ENCODE data around the gene NINJ2.

Gene NINJ2

DNA sequence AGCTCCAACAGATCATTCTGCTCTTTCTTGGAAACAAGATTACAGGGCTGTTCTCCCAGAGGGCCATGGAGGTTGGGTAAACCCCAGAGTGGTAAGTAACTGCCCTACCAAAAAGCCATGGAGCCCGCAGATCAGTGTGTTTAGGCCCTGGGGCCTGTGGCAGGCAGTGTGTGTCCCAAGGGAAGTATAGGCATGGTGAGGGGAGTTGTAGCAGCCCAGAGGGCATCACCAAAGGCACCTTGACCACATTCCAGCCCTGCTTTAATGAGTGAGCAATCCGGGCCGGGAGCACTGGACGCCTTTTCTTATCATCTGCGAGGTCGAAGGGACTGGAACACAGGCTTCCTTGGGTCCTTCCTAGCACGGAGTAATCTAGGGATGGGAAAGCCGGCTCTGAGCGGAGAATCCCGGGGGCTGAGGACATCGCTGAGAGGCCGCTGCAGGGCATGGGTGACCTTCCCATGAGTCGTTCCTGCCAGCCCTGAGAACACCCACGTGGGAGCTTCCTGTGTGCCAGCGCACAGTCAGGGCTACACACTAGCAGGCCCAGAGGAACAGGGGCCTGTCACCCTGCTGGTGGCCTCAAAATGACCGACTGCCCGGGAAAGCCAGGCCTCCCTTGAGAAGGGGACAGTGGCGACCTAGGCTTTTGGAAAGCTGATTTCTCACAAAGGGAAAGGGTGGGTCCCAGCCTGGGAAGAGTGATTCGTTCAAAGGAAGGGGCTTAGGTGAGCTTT lies 91.3 kb downstream of the NINJ2 start:
- DNase-seq (ENCODE audit: low read depth in 1 of 2, low spot score in 1 of 2), result no peak

DNA sequence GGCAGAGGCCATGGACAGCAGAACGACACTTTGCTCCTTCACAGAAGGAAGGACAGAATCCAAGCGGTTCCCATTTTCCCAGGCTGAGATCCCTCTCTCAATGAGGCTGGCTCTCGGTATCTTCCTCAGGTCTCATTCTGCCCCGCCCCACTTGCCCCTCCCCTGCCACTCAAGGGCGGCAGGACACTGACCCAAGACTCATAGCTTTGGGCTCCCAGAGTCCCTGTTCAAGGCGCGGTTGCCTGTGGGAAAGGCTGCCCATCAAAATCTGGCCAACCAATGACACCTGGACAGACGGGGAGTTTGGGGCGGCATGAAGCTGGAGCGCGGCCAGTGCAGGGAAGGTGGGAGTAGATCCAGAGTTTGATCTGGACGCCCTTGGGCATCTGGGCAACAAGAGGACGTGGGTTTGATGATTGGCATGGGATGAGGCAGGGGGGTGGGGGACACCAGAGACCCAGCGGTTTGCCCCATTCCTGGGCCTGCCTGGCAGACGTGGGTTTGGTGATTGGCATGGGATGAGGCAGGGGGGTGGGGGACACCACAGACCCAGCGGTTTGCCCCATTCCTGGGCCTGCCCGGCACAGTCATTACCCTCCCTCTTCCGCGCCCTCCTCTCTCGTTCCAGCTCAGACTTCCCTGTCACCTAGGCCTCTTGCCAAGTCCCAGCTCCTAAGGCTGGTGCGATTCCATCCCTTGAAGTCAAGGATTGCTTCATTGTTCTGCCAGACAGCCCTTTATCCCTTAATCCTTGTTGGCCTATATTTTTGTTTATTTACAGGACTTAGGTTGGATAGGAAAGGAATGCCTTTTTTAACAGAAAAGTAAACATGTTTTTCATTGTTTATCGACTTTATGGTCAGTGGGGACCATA lies 92.1 kb downstream of the NINJ2 start:
- no peak for DNase-seq (ENCODE audit: low read depth in 1 of 2, low spot score in 1 of 2)

DNA sequence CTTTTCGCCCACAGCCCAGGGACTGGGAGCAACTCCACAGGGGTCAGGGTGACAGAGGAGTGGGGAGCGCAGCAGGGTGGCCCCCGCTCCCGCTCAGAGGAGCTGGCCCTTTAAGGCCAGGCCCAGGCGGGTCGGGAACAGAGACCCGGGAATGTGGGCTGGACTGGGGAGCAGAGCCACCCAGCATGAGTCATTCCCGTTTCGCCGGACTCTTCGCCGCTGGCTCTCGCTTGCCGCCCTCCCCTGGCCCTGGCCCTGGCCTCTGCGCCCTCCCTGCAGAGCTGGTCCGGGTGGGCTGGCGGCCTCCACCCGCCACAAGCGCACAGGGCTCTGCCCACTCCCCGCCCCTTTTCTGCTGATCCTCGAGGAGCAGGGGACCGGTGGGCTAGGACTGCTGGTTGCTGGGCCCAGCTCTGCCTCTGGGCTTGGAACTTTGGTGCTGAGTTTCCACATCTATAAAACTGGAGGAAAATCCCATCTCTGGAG lies 92.8 kb downstream of the NINJ2 start:
- DNase-seq (ENCODE audit: low read depth in 1 of 2, low spot score in 1 of 2), result no peak

DNA sequence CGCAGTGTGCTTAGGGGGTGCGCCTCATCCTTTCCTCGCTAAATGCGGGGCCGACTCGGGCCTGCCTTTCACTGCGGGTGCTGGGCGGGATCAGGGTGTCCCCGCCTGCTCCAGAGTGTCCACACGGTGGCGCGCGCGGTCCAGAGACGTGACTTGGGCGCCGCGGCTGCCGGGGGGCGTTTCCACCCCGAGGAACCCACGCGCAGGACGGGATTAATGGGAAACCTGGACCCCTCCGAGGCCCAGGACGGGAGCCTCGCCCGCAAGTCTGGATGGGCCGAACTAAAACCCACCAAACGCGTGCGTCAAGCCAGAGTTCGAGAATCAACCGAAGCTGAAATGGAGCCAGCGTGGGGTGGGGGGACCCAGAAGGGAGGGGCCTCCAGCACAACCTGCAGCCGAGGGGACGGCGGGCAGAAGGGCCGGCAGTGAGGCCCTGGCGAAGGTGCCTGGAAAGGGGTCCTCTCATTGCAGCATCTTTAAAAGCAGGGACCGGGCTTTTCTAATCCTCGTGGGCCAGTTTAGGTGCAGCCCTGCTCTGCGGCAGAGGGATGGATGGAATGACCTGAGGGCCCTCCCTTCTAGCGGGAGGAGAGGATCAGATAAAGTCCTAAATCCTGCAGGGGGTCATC lies 93.3 kb downstream of the NINJ2 start:
- DNase-seq (ENCODE audit: low read depth in 1 of 2, low spot score in 1 of 2), result peak; percentile 76 to 80

DNA sequence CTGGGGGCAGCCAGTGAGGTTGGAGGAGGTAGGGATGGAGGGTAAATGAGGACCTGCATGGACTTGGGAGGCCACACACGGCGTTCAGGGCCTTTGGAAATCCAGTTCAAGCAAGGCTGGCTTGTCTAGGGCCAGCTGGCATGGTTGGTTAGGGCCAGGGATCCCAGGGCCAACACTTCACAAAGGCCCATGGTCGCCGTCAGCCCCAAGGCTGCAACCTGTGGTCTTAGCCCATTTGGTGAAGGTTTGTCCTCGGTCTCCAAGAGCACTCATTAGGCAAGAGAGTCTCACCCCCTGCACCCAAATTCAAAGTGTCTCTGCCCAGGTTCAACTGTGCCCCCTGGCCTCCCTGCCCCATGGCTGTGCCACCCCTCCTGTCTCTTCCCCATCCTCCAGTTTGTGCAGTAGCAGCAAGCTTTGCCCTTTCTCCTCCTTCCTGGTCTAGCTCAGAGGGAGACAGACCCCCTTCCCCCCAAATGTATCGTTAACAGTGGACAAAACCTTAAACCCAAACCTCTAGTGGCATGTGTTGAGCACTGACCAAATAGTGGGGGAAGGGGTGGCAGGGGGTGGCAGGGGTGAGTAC lies 94.1 kb downstream of the NINJ2 start:
- no peak for DNase-seq (ENCODE audit: low read depth in 1 of 2, low spot score in 1 of 2)

DNA sequence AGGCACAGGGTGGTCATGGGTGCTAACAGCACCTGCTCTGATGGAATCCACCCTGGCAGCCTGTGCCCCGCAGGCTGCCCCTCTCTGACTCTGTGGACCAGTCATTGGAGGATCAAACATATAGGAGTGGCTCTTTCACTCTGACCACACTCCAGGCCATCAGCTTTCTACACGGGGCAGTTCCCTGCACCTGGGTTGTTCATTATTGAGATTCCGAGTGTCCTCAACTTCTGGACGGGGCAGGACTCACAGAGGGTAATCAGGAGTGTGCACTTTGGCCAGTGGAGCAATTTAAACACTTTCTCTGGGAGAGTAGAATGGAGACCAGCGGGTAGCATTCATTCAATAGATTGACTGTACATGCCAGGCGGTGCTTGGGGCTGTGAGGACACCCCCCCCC lies 94.8 kb downstream of the NINJ2 start:
- DNase-seq (ENCODE audit: low read depth in 1 of 2, low spot score in 1 of 2), result no peak

DNA sequence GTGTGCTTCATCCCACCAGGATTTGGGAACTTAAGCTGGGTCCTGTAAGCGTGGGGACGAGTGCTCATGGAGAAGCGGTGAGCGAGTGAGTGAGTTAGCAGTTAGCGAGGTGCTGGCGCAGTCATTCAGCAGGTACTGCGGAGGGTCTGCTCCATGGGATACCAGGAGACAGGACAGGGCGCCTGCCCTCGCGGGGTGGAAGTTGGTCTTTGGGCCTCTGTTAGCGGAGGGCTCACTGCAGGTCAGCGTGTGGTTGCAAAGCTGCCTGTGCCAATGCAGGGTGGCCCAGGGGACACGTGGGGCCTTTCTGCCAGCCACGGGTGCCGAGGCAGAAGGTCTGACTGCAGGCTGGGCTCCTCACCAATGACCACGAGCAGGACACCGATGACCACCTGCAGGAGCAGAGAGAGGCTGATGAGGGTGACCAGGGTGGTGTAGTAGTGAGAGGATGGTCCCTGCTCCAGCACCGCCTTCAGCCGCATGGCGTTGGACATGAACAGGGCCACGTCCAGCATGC lies 97.6 kb downstream of the NINJ2 start:
- DNase-seq (ENCODE audit: low read depth in 1 of 2, low spot score in 1 of 2), result no peak

DNA sequence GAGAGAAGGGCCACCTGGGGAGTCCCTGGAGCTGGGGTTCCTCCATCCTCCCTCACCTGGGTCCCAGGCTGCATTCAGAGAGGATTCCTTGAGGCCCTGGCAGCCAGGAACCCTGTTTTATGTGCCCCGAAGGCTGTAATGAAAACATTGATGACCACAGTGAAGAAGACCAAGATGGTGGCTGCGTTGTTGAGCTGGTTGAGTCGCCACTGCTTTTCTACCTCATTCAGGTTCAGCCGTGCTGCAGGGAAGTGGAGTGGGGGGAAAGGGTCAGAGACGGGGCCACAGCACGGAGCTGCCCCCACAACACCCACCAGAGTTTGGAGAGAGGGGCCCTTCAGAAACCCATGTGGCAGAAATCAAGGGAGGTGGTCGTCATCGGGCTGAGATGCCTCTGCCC lies 98.1 kb downstream of the NINJ2 start:
- no peak for DNase-seq (ENCODE audit: low read depth in 1 of 2, low spot score in 1 of 2)

DNA sequence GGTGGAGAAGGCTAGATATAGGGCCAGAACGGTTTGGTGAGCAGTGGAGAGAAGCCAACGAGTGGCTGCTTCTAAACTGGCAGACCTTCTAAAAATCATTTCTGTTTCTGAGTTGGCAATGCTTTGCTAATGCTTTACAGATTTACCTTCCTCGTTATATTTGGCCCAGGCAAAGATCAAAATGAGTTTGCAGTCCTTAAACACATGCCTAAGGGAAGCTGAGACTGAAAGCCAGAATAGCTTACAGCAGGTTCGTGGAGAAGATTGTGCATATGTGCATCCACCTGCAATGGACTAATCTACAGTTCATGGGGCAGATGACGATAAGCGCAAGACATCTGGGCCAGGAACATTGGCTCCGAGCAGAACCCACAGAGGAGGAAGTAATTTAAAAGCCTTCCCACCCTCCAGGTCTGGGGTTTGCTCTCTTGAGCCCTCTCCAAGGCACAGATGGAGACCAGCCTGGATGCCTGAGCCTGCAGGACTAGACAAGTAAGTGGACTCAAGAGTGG lies 99.4 kb downstream of the NINJ2 start:
- no peak for DNase-seq (ENCODE audit: low read depth in 1 of 2, low spot score in 1 of 2)

DNA sequence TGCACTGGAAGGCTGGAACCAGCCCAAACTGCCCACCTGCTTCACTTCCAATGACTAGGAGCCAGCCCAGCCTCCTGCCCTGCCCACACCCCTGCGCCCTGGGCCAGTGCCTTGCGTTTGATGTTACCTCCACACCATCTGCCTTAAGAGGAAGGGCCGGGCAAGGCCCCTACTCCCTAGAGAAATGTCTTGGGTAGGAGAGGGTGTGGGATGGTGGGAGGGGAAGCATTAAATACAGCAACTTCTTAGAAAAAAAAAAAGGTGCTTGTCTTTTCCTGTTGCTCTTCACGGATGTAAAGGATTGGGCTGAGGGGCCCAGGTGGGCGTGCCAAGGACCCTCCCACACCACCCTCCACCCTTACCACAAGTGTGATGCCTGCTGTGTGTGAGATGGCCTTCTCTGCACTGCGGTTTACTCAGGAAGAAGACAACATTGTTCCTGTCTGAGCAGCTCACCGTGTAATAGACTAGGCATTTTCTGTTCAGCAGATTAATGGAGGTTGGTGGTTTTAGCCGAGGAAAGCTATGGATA lies 99.9 kb downstream of the NINJ2 start:
- DNase-seq (ENCODE audit: low read depth in 1 of 2, low spot score in 1 of 2), result peak in 1 of 2 donors; percentile 33

DNA sequence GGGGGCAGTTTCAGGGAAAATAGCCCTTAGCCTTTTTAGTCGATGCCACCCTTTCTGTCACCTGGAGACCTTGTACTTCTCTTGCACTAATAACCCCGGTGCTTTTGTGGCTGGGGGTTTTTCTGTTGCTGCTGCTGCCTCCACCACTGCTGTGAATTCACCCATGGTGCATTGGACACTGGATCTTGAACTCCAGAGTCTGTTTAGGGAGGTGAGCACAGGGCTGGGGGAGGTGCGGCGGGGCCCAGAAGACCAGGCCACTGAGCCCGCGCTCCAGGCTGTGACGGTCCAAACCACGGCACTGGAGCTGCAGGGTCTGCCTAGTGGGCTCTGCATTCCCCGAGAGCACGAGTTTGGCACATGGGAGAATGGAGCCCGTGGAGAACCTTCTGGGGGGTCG lies 100.6 kb downstream of the NINJ2 start:
- no peak for DNase-seq (ENCODE audit: low read depth in 1 of 2, low spot score in 1 of 2)

DNA sequence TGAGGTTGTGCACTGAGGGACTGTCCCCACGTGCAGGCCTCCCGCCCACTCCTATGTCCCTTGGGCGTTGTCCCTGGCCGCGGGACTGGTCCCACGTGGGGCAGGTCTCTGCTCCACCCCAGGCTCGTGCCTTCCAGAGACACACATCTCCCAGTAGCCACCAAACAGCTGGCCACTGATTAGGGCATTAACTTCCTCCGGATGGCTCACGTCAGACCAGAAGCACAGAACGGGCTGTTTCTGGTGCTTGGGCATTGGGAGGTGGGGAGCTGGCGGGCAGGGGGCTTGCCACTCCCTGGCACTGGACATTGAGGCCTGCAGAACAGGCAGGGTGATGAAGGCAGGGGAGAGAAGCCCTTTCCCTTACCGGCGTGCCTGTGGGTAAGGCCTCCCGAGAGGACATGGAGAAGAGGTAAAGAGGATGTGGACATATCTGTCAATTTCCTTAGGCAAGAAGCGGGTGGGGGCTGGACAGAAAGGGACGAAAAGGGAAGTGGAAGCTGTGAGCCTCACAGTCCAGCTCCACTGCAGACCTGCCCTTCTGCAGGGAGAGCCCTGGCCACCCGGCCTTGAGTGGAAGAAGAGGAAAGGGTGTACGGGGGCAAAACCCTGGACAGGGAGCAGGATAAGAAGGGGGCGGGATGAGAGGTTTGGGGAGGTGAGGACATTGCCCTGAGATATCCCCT lies 101.2 kb downstream of the NINJ2 start:
- no peak for DNase-seq (ENCODE audit: low read depth in 1 of 2, low spot score in 1 of 2)

DNA sequence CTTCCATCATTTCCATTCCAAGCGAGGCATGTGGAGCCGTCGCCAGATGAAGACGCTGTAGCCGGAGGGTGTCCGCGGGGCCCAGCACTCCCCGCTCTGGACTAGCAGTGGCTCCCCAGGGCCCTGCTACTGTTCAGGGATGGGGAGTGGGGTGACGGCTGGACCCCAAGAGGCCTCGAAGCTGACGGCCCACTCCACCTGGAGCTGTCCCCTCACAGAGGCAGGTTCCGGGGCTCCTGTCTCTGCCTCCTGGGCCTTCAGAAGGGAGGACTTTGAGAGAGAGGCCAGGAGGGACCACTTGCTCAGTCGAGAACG lies 101.9 kb downstream of the NINJ2 start:
- DNase-seq (ENCODE audit: low read depth in 1 of 2, low spot score in 1 of 2), result no peak

DNA sequence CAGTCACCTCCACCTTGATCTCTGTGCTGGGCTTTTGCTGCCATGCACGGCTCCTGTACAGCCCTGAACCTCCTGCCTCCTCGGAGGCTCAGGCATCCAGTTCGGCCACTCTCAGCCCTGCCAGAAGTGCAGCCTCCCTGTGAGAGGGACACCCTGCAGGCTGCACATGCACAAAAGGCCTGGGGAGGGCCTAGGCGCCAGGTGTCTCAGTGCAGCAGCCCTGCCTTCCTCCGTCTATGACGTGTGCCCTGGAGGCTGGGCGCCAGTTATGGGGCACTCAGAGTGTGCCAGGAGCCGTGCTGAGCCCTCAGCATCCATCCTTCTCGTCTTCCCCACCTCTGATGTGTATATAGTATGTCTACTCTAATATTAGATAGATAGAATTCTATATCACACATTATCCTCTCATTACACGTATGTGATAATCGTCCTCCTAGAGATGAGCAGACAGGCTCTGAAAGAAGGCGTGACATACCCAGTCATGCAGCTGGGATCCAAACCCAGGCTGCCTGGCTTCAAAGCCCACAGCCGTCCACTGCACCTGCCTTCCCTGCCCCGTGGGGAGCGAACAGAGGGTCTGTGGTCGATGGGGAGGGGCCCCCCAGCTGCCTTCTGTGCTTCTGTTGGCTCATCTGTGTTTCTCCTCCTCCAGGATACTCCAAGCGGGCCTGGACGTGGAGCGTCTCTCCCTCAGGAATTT lies 102.4 kb downstream of the NINJ2 start:
- no peak for DNase-seq (ENCODE audit: low read depth in 1 of 2, low spot score in 1 of 2)

DNA sequence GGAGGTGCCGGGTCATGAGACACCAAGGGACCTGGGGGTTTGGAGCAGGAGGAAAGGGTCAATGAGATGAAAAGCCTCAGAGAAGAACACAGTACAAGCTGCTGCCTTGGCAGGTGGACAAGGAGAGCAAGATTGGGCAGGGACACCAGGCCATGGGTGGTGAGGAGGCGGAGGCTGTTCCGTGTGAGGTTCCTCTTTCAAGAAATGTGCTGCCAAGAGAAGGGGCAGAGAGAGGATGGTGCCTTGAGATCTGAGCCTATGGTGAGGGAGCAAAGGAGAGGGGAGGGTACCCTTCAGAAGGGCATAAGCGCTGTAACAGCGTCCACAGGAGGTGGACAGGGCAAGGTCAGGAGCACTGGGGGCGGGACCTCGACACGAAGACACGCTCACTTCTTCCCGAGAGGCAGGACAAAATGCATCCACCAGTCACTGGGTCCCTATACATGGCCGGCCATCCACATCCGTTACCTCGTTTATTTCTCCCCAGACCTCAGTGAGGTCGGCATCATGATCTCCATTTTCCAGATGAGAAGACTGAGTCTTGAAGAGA lies 103.3 kb downstream of the NINJ2 start:
- DNase-seq (ENCODE audit: low read depth in 1 of 2, low spot score in 1 of 2), result no peak

DNA sequence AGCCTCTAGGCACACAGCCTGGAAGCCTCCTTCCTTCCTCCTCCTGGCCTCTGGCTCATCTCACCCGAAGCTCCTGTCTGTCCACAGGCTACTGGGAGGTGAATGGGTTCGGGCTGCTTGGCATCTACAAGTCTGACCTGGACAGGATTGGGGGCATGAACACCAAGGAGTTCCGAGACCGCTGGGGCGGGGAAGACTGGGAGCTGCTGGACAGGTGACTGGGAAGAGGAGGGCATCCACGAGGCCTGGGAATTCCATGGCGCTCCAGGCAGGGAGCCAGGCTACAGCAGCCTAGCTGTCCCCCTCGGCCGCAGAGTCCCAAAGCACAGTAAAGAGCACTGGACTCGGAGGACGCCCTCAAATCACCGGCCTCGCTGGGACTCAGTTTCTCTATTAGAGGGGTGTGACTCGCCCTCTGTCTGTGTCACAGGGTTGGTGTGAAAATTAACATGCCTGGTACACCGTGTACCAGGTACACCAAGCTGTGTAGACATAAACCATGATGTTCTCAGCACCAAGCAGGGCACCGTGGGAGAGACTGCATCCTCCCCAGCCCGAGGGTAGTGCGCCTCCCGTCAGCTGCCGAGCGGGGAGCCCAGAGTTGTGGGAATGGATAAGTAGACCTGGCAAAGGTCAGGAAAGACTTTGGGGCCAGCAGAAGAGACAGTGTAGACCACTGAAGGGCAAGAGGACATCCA lies 103.9 kb downstream of the NINJ2 start:
- no peak for DNase-seq (ENCODE audit: low read depth in 1 of 2, low spot score in 1 of 2)

DNA sequence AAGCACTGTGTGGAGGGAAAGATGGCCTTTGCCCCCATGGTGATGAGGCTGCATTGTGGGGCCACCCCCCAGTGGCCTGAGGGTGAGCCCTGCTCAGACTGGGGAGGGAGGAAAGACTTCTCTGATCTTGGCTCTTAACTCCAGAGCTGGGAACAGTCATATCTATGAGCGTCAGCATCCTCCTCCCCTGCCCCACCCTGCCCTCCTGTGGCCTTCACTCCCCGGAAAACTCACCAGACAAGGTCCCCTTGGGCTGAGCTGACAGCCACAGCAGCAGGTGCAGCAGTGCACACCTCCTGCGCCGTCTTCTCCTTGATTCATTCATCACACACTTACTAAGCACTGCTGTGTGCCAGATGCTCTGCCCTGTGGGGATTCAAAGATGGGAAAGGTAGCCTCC lies 104.7 kb downstream of the NINJ2 start:
- no peak for DNase-seq (ENCODE audit: low read depth in 1 of 2, low spot score in 1 of 2)

DNA sequence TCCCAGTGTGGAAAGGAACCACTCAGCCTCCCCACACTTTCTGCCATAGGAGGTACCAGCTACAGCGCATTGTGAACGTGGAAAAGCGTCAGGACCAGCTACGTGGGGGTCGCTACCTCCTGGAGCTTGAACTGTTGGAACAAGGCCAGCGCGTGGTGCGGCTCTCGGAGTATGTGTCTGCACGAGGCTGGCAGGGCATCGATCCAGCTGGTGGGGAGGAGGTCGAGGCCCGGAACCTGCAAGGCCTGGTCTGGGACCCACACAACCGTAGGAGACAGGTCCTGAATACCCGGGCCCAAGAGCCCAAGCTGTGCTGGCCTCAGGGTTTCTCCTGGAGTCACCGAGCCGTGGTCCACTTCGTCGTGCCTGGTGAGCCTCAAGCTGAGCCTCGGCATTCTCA lies 106.7 kb downstream of the NINJ2 start:
- DNase-seq (ENCODE audit: low read depth in 1 of 2, low spot score in 1 of 2), result no peak

DNA sequence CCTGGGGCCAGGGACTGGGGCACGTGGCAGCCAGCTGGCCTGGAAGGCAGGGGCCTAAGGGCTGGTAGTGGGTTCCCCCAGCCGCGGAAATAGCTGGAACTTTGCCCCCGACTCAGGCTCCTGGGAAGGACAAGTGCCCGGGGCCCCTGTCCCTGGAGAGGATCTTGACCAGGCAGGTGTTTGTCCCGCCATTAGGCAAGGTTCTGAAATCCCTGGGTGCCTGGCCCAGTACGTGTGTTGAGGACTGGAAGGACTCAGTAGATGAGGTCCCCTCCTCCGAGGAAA lies 109.3 kb downstream of the NINJ2 start:
- no peak for DNase-seq (ENCODE audit: low read depth in 1 of 2, low spot score in 1 of 2)

Data from activated CD4-positive, alpha-beta T cell treated with anti-CD3 and anti-CD28 coated beads, Interleukin-2, amount 50 U/mL, for 24 hours (primary cell).